Skeletal muscle cell (primary cell): ENCODE results near the gene ENPP7.

Experiments
- DNase-seq: peaks from one replicate; pipeline ENCODE4 v3.0.0-alpha.2; 2010; ENCODE audit warnings: low read depth
- H3K4me3 ChIP-seq: 2 replicates; pipeline ENCODE4 v1.5.1; 2011; ENCODE audit warnings: low read depth, mild to moderate bottlenecking, control low read depth, low read length, moderate library complexity

The ENPP7 gene

GRCh38 chr17:79702034-79702433 lies 28.7 kb upstream of the ENPP7 start:
- H3K4me3 ChIP-seq: no peak overlapping the region
- DNase-seq: no peak

- H3K4me3 ChIP-seq: no peak overlapping the region
- no peak for DNase-seq
Measured at GRCh38 chr17:79702550-79703236, 28.1 kb upstream of the ENPP7 start.

- H3K4me3 ChIP-seq: no peak overlapping the region
- DNase-seq: no peak
Measured at GRCh38 chr17:79704691-79705090, 26.1 kb upstream of the ENPP7 start.

- DNase-seq: no peak
Measured at GRCh38 chr17:79705674-79706073, 25.1 kb upstream of the ENPP7 start.

GRCh38 chr17:79706931-79707850 lies 23.6 kb upstream of the ENPP7 start:
- no peak for DNase-seq
- H3K4me3 ChIP-seq: no peak overlapping the region

More at GRCh38 chr17:79705674-79706073, 25.1 kb upstream of the ENPP7 start:
- no peak overlapping the region for H3K4me3 ChIP-seq

GRCh38 chr17:79707931-79708891 lies 22.5 kb upstream of the ENPP7 start:
- DNase-seq: no peak
- H3K4me3 ChIP-seq: peak overlapping the region; percentile 20

GRCh38 chr17:79711715-79712305 lies 18.9 kb upstream of the ENPP7 start:
- H3K4me3 ChIP-seq: no peak overlapping the region
- DNase-seq: no peak

GRCh38 chr17:79713391-79713790 lies 17.4 kb upstream of the ENPP7 start:
- DNase-seq: no peak
- no peak overlapping the region for H3K4me3 ChIP-seq

- H3K4me3 ChIP-seq: no peak overlapping the region
Measured at GRCh38 chr17:79714176-79715097, 16.3 kb upstream of the ENPP7 start.

GRCh38 chr17:79715098-79715942 lies 15.4 kb upstream of the ENPP7 start:
- no peak for DNase-seq
- no peak overlapping the region for H3K4me3 ChIP-seq

More at GRCh38 chr17:79714176-79715097, 16.3 kb upstream of the ENPP7 start:
- no peak for DNase-seq

GRCh38 chr17:79715943-79716797 lies 14.6 kb upstream of the ENPP7 start:
- no peak overlapping the region for H3K4me3 ChIP-seq
- DNase-seq: no peak

- DNase-seq: no peak
- no peak overlapping the region for H3K4me3 ChIP-seq
Measured at GRCh38 chr17:79720705-79721292, 9.9 kb upstream of the ENPP7 start.

- no peak overlapping the region for H3K4me3 ChIP-seq
- no peak for DNase-seq
Measured at GRCh38 chr17:79721993-79722671, 8.6 kb upstream of the ENPP7 start.

GRCh38 chr17:79722787-79723186 lies 8.0 kb upstream of the ENPP7 start:
- no peak for DNase-seq
- H3K4me3 ChIP-seq: no peak overlapping the region

- DNase-seq: peak; percentile 69
- H3K4me3 ChIP-seq: peak overlapping the region; percentile 30
Measured at GRCh38 chr17:79728169-79728907, 2.4 kb upstream of the ENPP7 start.
